SJSA1 (cell line): ENCODE data around the gene GIT2. TPM values are rescaled to one million over a fixed set of nuclear protein-coding genes. Genes with fewer than 3 reads are reported as not detected.

Experiments used
- DNase-seq, 2 experiments: peaks; one replicate each; pipeline ENCODE4 v3.0.0-alpha.2; 2015 to 2020; ENCODE audit warnings: low spot score in 2 of 2, low read depth in 1 of 2
- H3K27ac ChIP-seq: fragments of 250-450 bp; sonication (Bioruptor Pico); 2 replicates; pipeline ENCODE4 v1.5.1; 2020; ENCODE audit warnings: mild to moderate bottlenecking, moderate library complexity
- H3K27me3 ChIP-seq: fragments of 250-450 bp; sonication (Bioruptor Pico); replicated peaks from 2 replicates; pipeline ENCODE4 v1.5.1; 2020; ENCODE audit warnings: mild to moderate bottlenecking, moderate library complexity
- H3K36me3 ChIP-seq: fragments of 250-450 bp; sonication (Bioruptor Pico); 2 replicates; pipeline ENCODE4 v1.5.1; 2020; ENCODE audit warnings: mild to moderate bottlenecking
- H3K4me1 ChIP-seq: fragments of 250-450 bp; sonication (Bioruptor Pico); replicated peaks from 2 replicates; pipeline ENCODE4 v1.6.1; 2021; ENCODE audit warnings: mild to moderate bottlenecking
- H3K4me3 ChIP-seq: fragments of 250-450 bp; sonication (Bioruptor Pico); 2 replicates; pipeline ENCODE4 v1.5.1; 2020; ENCODE audit warnings: mild to moderate bottlenecking
- H3K9me3 ChIP-seq: fragments of 250-450 bp; sonication (Bioruptor Pico); replicated peaks from 2 replicates; pipeline ENCODE4 v1.5.1; 2020; ENCODE audit warnings: mild to moderate bottlenecking
- total RNA-seq: library from RNA; depleted of rRNA; stranded (reverse); fragments of >200 nt; shearing (Covaris generic); gene quantifications from 2 replicates; pipeline ENCODE4 v1.2.3, GENCODE V29; 2014

The GIT2 gene
- total RNA-seq, 1 experiment from 2014 or later: 29.5 TPM

DNA sequence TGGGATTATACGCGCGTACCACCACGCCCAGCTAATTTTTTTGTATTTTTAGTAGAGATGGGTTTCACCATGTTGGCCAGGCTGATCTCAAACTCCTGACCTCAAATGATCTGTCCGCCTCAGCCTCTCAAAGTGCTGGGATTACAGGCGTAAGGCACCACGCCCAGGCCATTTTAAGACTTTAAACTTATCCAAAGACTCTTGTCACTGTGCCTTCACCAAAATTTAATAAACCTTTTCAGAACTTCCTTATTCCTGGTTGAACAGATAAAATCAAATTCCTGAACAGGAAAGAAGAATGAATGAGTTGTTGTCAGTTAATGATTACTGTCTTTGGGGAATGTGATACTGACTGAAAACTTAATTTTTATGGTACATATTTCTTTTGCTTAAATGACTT is 37.8 kb downstream of the GIT2 start:
- no peak for DNase-seq
- H3K4me3 ChIP-seq: no peak overlapping the region
- no peaks in the 10 kb centered on the region; the same call in 1 of the 2 replicates for H3K4me1 ChIP-seq

DNA sequence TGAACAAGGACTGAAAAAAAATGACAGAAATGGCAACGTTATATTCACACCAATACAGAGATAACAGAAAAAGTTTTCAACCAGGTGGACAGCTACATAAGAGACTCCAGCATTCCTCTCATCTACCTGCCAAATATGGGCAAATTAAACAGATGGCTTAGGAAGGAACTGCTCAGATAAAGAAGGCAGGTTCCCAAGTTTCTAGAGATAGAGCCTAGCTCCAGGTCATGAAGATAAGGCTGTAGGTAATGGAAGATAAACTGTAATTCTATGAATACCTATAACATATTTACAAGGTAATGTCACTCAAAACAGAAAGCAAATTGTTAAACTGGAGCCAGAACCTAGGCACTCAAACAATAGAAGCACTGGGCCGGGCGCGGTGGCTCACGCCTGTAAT is 42.5 kb downstream of the GIT2 start:
- Histone ChIP-seq H3K4me3 (no peak overlapping the region), H3K9me3 (no peaks in the 10 kb centered on the region), H3K36me3 (peaks cover 70% of the 10 kb centered on the region), H3K27me3 (no peaks in the 10 kb centered on the region), H3K27ac (no peak overlapping the region), H3K4me1 (peaks cover 42% of the 10 kb centered on the region)
- no peak for DNase-seq

More for the DNA sequence above, 37.8 kb downstream of the GIT2 start:
- Histone ChIP-seq H3K27ac (no peak overlapping the region), H3K9me3 (no peaks in the 10 kb centered on the region), H3K27me3 (no peaks in the 10 kb centered on the region), H3K36me3 (peaks cover 71% of the 10 kb centered on the region)

DNA sequence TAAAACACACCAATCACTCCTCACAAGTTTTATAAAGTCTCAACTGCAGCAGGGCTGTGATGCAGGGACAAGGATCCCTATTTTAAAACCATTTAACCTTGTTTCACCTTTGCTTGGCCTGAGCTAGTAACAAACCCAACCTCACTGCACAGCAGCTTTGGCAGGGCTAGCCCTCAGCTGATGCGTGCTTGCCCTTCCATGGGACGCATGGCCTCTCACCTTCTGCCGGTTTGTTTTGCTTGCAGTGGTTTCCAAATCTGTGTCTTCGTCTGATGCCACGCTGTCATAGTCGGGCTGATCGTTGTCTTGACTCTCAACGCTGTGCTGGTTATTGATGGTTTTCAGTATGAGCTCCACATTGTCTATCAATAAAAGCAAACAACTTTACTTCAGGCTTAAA is 43.3 kb downstream of the GIT2 start:
- H3K4me3 ChIP-seq: no peak overlapping the region
- H3K4me1 ChIP-seq: peaks cover 50% of the 10 kb centered on the region
- no peak overlapping the region for H3K27ac ChIP-seq
- H3K36me3 ChIP-seq: peaks cover 71% of the 10 kb centered on the region
- H3K9me3 ChIP-seq: no peaks in the 10 kb centered on the region
- no peak for DNase-seq
- no peaks in the 10 kb centered on the region for H3K27me3 ChIP-seq

DNA sequence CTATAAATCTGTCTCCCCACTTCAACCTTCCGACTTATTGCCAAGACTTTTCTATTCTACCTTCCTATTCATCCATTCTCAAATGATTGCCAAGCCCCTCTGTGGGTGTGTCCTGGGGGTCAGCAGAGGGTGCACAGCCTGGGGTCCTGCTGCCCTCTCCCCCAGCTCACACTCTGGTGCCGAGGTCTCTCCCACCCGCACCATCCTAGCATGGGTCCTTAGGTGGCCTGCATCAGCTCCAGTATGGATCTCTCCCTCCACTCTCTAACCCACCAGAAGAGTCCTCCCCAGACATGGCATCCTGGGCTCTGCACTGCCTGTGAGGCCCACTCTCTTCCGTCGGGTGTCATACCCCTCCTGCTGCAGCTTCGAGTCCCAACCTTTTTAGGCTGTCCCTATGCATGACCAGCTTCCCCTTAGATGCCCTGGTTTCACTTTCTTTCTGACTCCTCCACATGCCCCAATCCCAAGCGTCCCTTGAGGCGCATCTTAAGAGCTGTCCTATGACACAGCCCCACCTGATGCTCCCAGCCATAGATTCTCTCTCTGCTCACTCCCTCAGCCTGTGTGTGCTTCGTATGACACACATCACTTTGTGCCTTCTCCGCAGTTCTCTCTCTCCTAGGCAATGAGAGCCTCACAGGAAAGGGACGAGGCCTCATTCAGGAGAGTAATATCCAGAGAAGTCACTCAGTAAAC is 43.9 kb downstream of the GIT2 start:
- Histone ChIP-seq H3K4me3 (no peak overlapping the region), H3K9me3 (no peaks in the 10 kb centered on the region), H3K36me3 (peaks cover 71% of the 10 kb centered on the region), H3K27ac (peak overlapping the region; percentile 81), H3K27me3 (no peaks in the 10 kb centered on the region), H3K4me1 (peaks cover 56% of the 10 kb centered on the region)
- DNase-seq: no peak

DNA sequence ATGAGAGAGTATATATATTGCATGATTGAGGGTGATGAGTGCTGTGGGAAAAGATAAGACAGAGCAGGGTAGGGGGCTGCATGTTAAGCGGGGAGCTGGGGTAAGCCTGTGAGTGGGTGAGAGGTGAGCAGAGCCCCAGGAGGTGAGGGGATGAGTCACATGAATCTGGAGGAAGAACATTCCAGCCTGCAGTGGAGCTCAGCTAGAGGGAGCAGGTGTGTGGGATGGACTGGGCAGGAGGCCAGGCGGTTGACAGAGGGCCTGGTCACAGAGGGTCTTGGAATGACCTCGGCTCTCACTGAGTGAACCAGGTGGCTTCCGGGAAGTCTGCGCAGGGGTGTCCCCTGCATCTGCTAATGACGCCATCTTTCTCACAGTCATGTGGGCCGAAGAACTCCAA is 44.4 kb downstream of the GIT2 start:
- H3K4me1 ChIP-seq: peaks cover 61% of the 10 kb centered on the region
- H3K27me3 ChIP-seq: no peaks in the 10 kb centered on the region
- peaks cover 76% of the 10 kb centered on the region for H3K36me3 ChIP-seq
- H3K4me3 ChIP-seq: no peak overlapping the region
- DNase-seq: peak; percentile 17 to 59
- H3K27ac ChIP-seq: peak overlapping the region; percentile 81
- H3K9me3 ChIP-seq: no peaks in the 10 kb centered on the region

DNA sequence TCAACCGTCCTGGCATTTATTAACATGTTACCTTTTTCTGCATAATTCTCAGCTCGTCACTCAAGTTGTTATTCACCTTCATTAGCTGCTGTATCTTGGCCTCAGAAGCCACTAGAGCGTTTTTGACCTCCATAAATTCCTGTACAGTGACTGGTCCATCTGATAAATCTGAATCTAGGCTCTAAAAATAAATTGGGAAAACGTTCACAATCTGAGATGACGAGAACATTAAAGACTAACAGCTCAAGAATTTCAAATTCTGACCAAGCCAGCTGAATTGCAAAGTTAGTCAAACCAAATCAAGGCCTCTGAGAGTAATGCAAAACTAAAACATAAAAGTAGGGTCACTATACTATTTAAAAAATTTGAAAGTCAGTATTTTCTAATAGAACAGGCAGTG is 45.0 kb downstream of the GIT2 start:
- Histone ChIP-seq H3K27me3 (no peaks in the 10 kb centered on the region), H3K36me3 (peaks cover 77% of the 10 kb centered on the region), H3K9me3 (no peaks in the 10 kb centered on the region), H3K4me1 (peaks cover 68% of the 10 kb centered on the region), H3K27ac (peak overlapping the region; percentile 81), H3K4me3 (no peak overlapping the region)
- peak in 1 of 2 experiments; percentile 68 for DNase-seq

DNA sequence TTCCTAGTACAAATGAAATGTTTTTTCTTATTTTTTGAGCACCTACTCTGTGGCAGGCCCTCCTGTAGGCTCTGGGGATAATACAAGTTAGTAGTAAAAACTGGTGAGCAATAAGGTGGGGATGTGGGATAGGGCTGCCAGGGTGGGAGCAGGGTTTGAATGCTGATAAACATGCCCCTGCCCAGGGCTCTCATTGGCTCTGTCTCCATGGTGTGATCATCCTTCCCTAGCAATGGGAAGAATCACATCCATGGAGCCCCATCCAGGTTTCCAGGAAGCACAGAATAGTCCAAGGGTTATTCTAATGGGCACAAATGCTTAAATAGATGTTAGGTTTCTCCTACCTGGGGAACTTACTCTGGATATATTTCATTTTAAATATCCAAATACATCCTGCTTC is 45.5 kb downstream of the GIT2 start:
- no peaks in the 10 kb centered on the region for H3K27me3 ChIP-seq
- H3K36me3 ChIP-seq: peaks cover 74% of the 10 kb centered on the region
- no peaks in the 10 kb centered on the region for H3K9me3 ChIP-seq
- H3K4me1 ChIP-seq: peaks cover 71% of the 10 kb centered on the region
- no peak for DNase-seq
- peak overlapping the region; percentile 81 for H3K27ac ChIP-seq
- no peak overlapping the region for H3K4me3 ChIP-seq

DNA sequence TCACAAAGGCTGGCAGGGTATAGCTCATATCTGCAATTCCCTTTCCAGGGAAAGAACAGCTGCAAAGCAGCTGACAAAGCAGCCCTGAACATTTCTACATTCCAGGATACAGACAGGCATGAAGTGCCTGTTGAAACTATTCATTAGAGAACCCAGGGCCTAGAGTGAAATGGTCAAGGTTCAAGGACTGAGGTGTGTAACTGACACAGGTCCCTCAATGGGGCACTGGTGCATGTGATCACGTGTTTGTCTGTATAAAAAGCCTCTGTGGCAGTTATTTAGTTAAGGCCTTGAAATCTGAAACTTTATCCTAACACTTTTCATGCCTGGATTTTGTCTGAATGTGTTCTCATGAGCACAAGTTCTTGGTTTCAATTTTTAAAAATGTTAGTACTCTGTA is 47.1 kb downstream of the GIT2 start:
- peaks cover 75% of the 10 kb centered on the region for H3K4me1 ChIP-seq

DNA sequence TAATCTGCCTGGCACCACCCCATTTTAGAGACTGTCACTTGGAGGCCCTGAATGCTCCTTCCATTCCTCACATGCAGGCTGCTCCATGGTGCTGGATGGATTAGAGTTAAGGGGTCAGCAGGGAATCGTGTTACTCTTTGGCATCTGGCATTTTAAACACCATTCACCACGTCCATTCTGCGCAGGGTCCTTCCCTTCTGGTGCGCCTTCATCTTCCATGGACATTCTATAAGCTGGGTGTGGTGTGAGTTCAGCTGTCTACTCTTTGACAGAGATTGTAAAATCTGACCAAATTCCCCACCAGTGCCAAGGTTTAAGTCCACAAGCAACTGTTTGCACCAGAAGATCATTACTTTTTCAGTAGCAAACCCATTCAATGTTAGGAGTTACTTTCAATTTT is 47.8 kb downstream of the GIT2 start:
- H3K36me3 ChIP-seq: peaks cover 76% of the 10 kb centered on the region

More for the DNA sequence above, 47.1 kb downstream of the GIT2 start:
- Histone ChIP-seq H3K27me3 (no peaks in the 10 kb centered on the region), H3K9me3 (no peaks in the 10 kb centered on the region), H3K36me3 (peaks cover 82% of the 10 kb centered on the region), H3K27ac (no peak overlapping the region; the same call in 1 of the 2 replicates), H3K4me3 (no peak overlapping the region)
- DNase-seq: no peak

DNA sequence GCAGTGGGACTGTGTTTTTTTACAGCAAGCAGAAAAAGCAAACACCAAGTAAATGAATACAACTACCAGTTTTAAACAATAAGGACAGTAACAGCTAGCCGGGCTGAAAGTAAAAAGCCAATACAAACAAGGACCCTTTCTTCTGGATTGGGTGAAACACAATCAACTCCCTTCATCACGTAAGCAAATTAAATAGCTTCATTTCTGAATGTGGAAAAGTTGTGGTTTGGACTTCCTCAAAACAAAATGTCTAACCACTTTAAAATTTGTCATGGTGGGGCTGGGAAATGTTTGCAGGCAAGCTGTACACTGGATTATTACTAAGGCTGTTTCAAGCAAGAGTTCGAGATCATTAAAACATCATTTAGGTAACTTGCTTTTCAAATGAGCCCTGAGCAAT is 48.6 kb downstream of the GIT2 start:
- H3K4me3 ChIP-seq: no peak overlapping the region
- peaks cover 67% of the 10 kb centered on the region for H3K36me3 ChIP-seq
- DNase-seq: peak in 1 of 2 experiments; percentile 65
- H3K4me1 ChIP-seq: peaks cover 70% of the 10 kb centered on the region
- H3K9me3 ChIP-seq: no peaks in the 10 kb centered on the region
- peak overlapping the region; percentile 57 for H3K27ac ChIP-seq
- no peaks in the 10 kb centered on the region for H3K27me3 ChIP-seq

More for the DNA sequence above, 47.8 kb downstream of the GIT2 start:
- no peaks in the 10 kb centered on the region for H3K9me3 ChIP-seq
- no peaks in the 10 kb centered on the region for H3K27me3 ChIP-seq
- peaks cover 75% of the 10 kb centered on the region for H3K4me1 ChIP-seq
- H3K4me3 ChIP-seq: no peak overlapping the region
- DNase-seq: no peak
- H3K27ac ChIP-seq: no peak overlapping the region

DNA sequence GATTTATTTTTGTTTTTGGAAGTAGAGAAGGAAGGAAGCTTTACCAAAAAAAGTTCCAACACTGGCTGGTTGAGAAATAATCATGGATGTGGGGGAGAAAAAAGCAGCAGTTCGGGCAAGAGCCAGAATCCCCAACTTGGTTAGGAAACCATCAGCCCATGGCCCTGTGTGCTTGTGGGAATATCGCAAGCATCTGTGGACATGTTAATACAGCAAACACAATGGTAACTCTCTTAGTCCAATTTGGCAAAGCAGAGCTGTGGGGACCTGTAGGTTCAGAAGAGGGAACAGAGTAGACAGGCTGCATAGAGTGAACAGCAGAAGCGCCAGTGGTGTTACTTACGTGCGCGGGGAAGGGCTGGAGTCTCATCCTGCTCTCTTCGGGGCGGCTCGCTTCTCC is 49.3 kb downstream of the GIT2 start:
- H3K4me3 ChIP-seq: no peak overlapping the region
- peaks cover 61% of the 10 kb centered on the region for H3K36me3 ChIP-seq
- no peaks in the 10 kb centered on the region for H3K9me3 ChIP-seq
- peaks cover 64% of the 10 kb centered on the region for H3K4me1 ChIP-seq
- H3K27me3 ChIP-seq: no peaks in the 10 kb centered on the region
- peak overlapping the region; percentile 57 for H3K27ac ChIP-seq
- DNase-seq: no peak

DNA sequence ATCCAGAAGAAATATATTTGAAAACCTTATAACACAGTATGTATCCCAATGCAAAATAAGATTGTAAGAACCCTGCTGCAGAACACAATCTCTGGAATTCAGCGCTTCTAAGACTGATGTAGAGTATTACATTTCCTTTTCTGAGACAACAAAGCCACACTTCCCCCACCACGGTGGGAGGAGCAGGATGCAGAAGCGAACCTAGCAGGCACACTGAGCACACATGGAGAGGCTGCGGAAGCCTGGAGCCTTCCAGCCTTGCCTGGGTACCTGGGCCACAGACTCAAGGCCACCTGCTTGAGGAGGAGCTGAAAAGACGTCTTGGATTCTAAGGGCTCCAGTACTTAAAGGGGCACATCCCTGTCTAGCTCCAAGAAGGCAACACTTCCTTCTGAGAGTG is 49.7 kb downstream of the GIT2 start:
- Histone ChIP-seq H3K36me3 (peaks cover 57% of the 10 kb centered on the region), H3K9me3 (no peaks in the 10 kb centered on the region), H3K27me3 (no peaks in the 10 kb centered on the region), H3K4me3 (no peak overlapping the region), H3K27ac (peak overlapping the region; percentile 57; the same call in 1 of the 2 replicates), H3K4me1 (peaks cover 60% of the 10 kb centered on the region)
- no peak for DNase-seq

DNA sequence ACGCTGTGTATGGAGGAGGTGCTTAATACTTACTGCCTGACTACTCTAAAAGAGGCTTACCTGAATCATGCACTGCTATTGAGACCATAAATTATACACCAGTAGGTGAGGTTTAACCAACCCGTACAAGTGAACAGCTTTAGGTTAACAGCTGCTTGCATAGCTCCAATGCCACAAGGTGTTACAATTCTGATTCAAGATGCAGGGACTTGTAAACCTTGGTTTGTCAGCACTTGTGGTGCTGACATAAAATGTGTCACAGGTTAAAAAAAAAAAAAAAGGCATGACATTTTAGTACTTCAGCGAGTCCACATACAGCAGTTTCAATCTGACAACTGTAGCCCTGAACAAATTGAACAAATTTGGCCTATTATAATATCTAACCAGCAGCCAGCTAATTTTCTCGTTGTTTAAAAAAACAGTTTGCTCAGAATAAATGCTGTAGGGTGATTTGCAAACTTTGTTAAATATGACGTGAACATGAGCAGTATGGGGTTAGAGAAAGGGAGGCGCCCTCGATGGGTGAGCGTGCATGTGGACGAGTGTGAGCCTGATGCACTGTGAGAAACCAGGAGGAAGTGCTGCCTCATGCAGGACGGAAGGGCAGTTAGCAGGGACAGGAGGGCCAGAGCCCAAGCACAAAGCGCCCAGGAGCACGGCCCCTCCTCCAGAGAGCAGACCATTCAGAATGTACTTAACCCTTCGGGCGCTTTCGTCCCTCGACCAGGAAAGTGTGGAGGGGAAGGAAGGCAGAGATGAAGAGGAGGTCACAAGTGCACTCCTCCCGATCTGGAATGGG is 51.4 kb downstream of the GIT2 start:
- no peak for DNase-seq
- no peak overlapping the region for H3K27ac ChIP-seq
- peaks cover 44% of the 10 kb centered on the region for H3K4me1 ChIP-seq
- no peaks in the 10 kb centered on the region for H3K27me3 ChIP-seq
- H3K36me3 ChIP-seq: peaks cover 42% of the 10 kb centered on the region
- no peaks in the 10 kb centered on the region for H3K9me3 ChIP-seq
- H3K4me3 ChIP-seq: no peak overlapping the region

DNA sequence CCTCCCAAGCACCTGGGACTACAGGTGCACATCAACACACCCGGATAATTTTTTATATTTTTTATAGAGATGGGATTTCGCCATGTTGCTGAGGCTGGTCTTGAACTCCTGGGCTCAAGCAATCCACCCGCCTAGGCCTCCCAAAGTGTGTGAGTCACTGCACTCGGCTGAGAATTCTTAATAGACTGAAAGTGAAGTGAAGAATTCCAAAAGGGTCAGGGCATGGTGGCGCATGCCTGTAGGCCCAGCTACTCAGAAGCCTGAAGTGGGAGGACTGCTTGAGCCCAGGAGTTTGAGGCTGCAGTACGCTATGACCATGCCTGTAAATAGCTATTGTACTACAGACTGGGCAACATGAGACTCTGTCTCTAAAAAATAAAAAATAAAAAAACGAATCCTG is 52.4 kb downstream of the GIT2 start:
- no peak for DNase-seq
- no peak overlapping the region for H3K27ac ChIP-seq
- H3K9me3 ChIP-seq: no peaks in the 10 kb centered on the region
- H3K36me3 ChIP-seq: peaks cover 42% of the 10 kb centered on the region
- H3K4me3 ChIP-seq: no peak overlapping the region
- peaks cover 34% of the 10 kb centered on the region for H3K4me1 ChIP-seq
- no peaks in the 10 kb centered on the region for H3K27me3 ChIP-seq
